HG03159 (cell line): ENCODE measurements around the gene NOTO.
A peak's percentile ranks its signal among the peaks of the same experiment; 100 is the strongest.

Experiments used
- ATAC-seq: cut with Tn5 transposase; IDR thresholded peaks from one replicate; pipeline ENCODE4 v1.9.1; 2021; ENCODE audit warnings: mild to moderate bottlenecking, moderate library complexity; ENCODE audit not compliant: unreplicated experiment

Gene NOTO

GRCh38 chr2:73233154-73233931 lies 31.0 kb downstream of the NOTO start, which contains the start of gene PRADC1:
PRADC1 (minus strand) TSS chr2:73233239; CDS start chr2:73233160, 79 bp downstream.
- peak; percentile 92 for ATAC-seq

- peak; percentile 62 for ATAC-seq
Measured at GRCh38 chr2:73233932-73234832, 31.8 kb downstream of the NOTO start, which contains the start of gene CCT7. CCT7 (plus strand) TSS chr2:73234308; CDS start chr2:73234379, 71 bp downstream.

GRCh38 chr2:73235315-73236028 lies 33.1 kb downstream of the NOTO start:
- no peak for ATAC-seq

- no peak for ATAC-seq
Measured at GRCh38 chr2:73237168-73237567, 34.8 kb downstream of the NOTO start.

- no peak for ATAC-seq
Measured at GRCh38 chr2:73238149-73238548, 35.8 kb downstream of the NOTO start.

- ATAC-seq = no peak
Measured at GRCh38 chr2:73238976-73239375, 36.6 kb downstream of the NOTO start.

- ATAC-seq = no peak
Measured at GRCh38 chr2:73239776-73240175, 37.4 kb downstream of the NOTO start.

GRCh38 chr2:73243884-73244570 lies 41.7 kb downstream of the NOTO start:
- no peak for ATAC-seq

- no peak for ATAC-seq
Measured at GRCh38 chr2:73244580-73244979, 42.2 kb downstream of the NOTO start.

- ATAC-seq = no peak
Measured at GRCh38 chr2:73246850-73247249, 44.5 kb downstream of the NOTO start.

GRCh38 chr2:73249636-73250035 lies 47.3 kb downstream of the NOTO start:
- no peak for ATAC-seq

- ATAC-seq = no peak
Measured at GRCh38 chr2:73250872-73251846, 48.8 kb downstream of the NOTO start.

- ATAC-seq = no peak
Measured at GRCh38 chr2:73252238-73253027, 50.1 kb downstream of the NOTO start.

GRCh38 chr2:73253400-73253799 lies 51.0 kb downstream of the NOTO start:
- no peak for ATAC-seq

GRCh38 chr2:73253901-73254300 lies 51.5 kb downstream of the NOTO start:
- ATAC-seq = no peak

GRCh38 chr2:73254343-73255006 lies 52.1 kb downstream of the NOTO start:
- ATAC-seq = no peak

GRCh38 chr2:73255007-73255644 lies 52.8 kb downstream of the NOTO start:
- no peak for ATAC-seq
